ENCODE measurements around the gene MAU2. TPM values are rescaled to one million over a fixed set of nuclear protein-coding genes. Genes with fewer than 3 reads are reported as not detected.

The MAU2 gene
- total RNA-seq, 4 donors from 2014 or later: 79.3 to 160 (median 130) TPM

GRCh38 chr19:19305696-19306095, 14.9 kb upstream of the MAU2 start:
- Histone ChIP-seq H3K36me3 (peaks cover 0 to 99% (median 0%) of the 10 kb centered on the region in 3 donors), H3K27me3 (no peaks in the 10 kb centered on the region), H3K9me3 (no peaks in the 10 kb centered on the region), H3K4me3 (no peak overlapping the region), H3K4me1 (no peaks in the 10 kb centered on the region), H3K27ac (no peak overlapping the region)
- DNase-seq: no peak
- TF ChIP-seq POLR2A (IDR thresholded peaks at IDR 0.05) (no peak), CTCF (IDR thresholded peaks at IDR 0.05) (no peak)

- Histone ChIP-seq H3K4me3 (no peak overlapping the region), H3K9me3 (no peaks in the 10 kb centered on the region), H3K4me1 (no peaks in the 10 kb centered on the region), H3K27me3 (no peaks in the 10 kb centered on the region), H3K27ac (no peak overlapping the region), H3K36me3 (peaks cover 0 to 97% (median 0%) of the 10 kb centered on the region in 3 donors)
- TF ChIP-seq POLR2A (IDR thresholded peaks at IDR 0.05): no peak
- no peak for TF ChIP-seq CTCF (IDR thresholded peaks at IDR 0.05)
- no peak for DNase-seq
Observed at GRCh38 chr19:19306191-19306590, 14.4 kb upstream of the MAU2 start.

- no peak overlapping the region for H3K4me3 ChIP-seq
- H3K4me1 ChIP-seq: no peaks in the 10 kb centered on the region
- TF ChIP-seq POLR2A (IDR thresholded peaks at IDR 0.05) (no peak), CTCF (IDR thresholded peaks at IDR 0.05) (no peak)
- H3K27me3 ChIP-seq: no peaks in the 10 kb centered on the region
- peaks cover 0 to 95% (median 0%) of the 10 kb centered on the region in 3 donors for H3K36me3 ChIP-seq
- no peak overlapping the region for H3K27ac ChIP-seq
- no peaks in the 10 kb centered on the region for H3K9me3 ChIP-seq
- DNase-seq: no peak
Observed at GRCh38 chr19:19308373-19308772, 12.3 kb upstream of the MAU2 start.

- Histone ChIP-seq H3K27me3 (no peaks in the 10 kb centered on the region), H3K9me3 (no peaks in the 10 kb centered on the region), H3K4me3 (no peak overlapping the region), H3K4me1 (peaks cover 0 to 12% (median 5%) of the 10 kb centered on the region in 4 donors), H3K27ac (no peak overlapping the region), H3K36me3 (peaks cover 0 to 56% (median 0%) of the 10 kb centered on the region in 3 donors)
- no peak for DNase-seq
- TF ChIP-seq POLR2A (IDR thresholded peaks at IDR 0.05): no peak
- no peak for TF ChIP-seq CTCF (IDR thresholded peaks at IDR 0.05)
Observed at GRCh38 chr19:19315444-19315843, 5.2 kb upstream of the MAU2 start.

GRCh38 chr19:19316082-19316481, 4.5 kb upstream of the MAU2 start:
- Histone ChIP-seq H3K27ac (no peak overlapping the region), H3K4me3 (no peak overlapping the region), H3K36me3 (peaks cover 0 to 50% (median 0%) of the 10 kb centered on the region in 3 donors), H3K4me1 (peaks cover 0 to 12% (median 5%) of the 10 kb centered on the region in 4 donors), H3K9me3 (no peaks in the 10 kb centered on the region), H3K27me3 (no peaks in the 10 kb centered on the region)
- no peak for DNase-seq
- TF ChIP-seq CTCF (IDR thresholded peaks at IDR 0.05) (no peak), POLR2A (IDR thresholded peaks at IDR 0.05) (no peak)

All from Peyer's patch (tissue), 4 donors.